Measurements from ENCODE around the gene POLR1D. TPM values are rescaled to one million over a fixed set of nuclear protein-coding genes. Genes with fewer than 3 reads are reported as not detected.

The POLR1D gene
- total and polyA plus RNA-seq, 10 donors, result 64.2 to 134 (median 104) TPM

- DNase-seq, result no peak
- Histone ChIP-seq H3K27ac (peak overlapping the region; percentile 91 to 98 (median 96)), H3K36me3 (peaks cover 0 to 19% (median 4%) of the 10 kb centered on the region in 6 donors), H3K9me3 (no peaks in the 10 kb centered on the region), H3K27me3 (replicated peaks in 1 of 7) (no peaks in the 10 kb centered on the region), H3K4me3 (peak overlapping the region; percentile 81 to 98 (median 91)), H3K4me1 (peaks cover 18 to 81% (median 49%) of the 10 kb centered on the region in 6 donors)
- WGBS, 5 donors, result 8 to 10% (median 9%) methylated on average over 13 of the region's 13 CpGs
- intact Hi-C loops (cut with DNase I; ENCODE audit: low total_unique reads), result loop anchor here (10.0 kb wide), 1 partner anchor 167 kb away; the partner anchor contains the start of gene MTIF3
- TF ChIP-seq POLR2AphosphoS5 (IDR thresholded peaks at IDR 0.05) (no peak), POLR2A (IDR thresholded peaks at IDR 0.05) (no peak), CTCF (IDR thresholded peaks at IDR 0.05 in 8 of 11, conservative IDR thresholded peaks at IDR 0.05 in 3 of 11) (no peak)
These were observed 569 bp downstream of the POLR1D start for GRCh38 chr13:27622102-27622820.

GRCh38 chr13:27622881-27623280, 1.2 kb downstream of the POLR1D start:
- Histone ChIP-seq H3K9me3 (no peaks in the 10 kb centered on the region), H3K27me3 (replicated peaks in 1 of 7) (no peaks in the 10 kb centered on the region), H3K27ac (no peak overlapping the region), H3K4me1 (peaks cover 18 to 80% (median 45%) of the 10 kb centered on the region in 6 donors), H3K36me3 (peaks cover 0 to 19% (median 4%) of the 10 kb centered on the region in 6 donors), H3K4me3 (peak overlapping the region in 4 of 8 donors; percentile 81 to 95 (median 92))
- intact Hi-C loops (cut with DNase I; ENCODE audit: low total_unique reads), result loop anchor here (10.0 kb wide), 1 partner anchor 168 kb away; the partner anchor contains the start of gene MTIF3
- 65 to 88% (median 84%) methylated on average over 7 of the region's 7 CpGs for WGBS, 5 donors
- DNase-seq, result no peak
- TF ChIP-seq POLR2AphosphoS5 (IDR thresholded peaks at IDR 0.05) (no peak), POLR2A (IDR thresholded peaks at IDR 0.05) (no peak), CTCF (IDR thresholded peaks at IDR 0.05 in 8 of 11, conservative IDR thresholded peaks at IDR 0.05 in 3 of 11) (no peak)

GRCh38 chr13:27624071-27624470, 2.4 kb downstream of the POLR1D start:
- WGBS, 5 donors, result 95 to 99% (median 96%) methylated on average over 3 of the region's 3 CpGs
- TF ChIP-seq POLR2AphosphoS5 (IDR thresholded peaks at IDR 0.05) (no peak), CTCF (IDR thresholded peaks at IDR 0.05 in 8 of 11, conservative IDR thresholded peaks at IDR 0.05 in 3 of 11) (no peak), POLR2A (IDR thresholded peaks at IDR 0.05) (no peak)
- intact Hi-C loops (cut with DNase I; ENCODE audit: low total_unique reads), result loop anchor here (10.0 kb wide), 1 partner anchor 169 kb away; the partner anchor contains the start of gene MTIF3
- H3K9me3 ChIP-seq, result no peaks in the 10 kb centered on the region
- H3K27me3 ChIP-seq (replicated peaks in 1 of 7), result no peaks in the 10 kb centered on the region
- no peak overlapping the region for H3K4me3 ChIP-seq
- no peak overlapping the region for H3K27ac ChIP-seq
- DNase-seq, result no peak
- H3K36me3 ChIP-seq, result peaks cover 0 to 24% (median 4%) of the 10 kb centered on the region in 6 donors
- peaks cover 13 to 80% (median 37%) of the 10 kb centered on the region in 6 donors for H3K4me1 ChIP-seq

- H3K36me3 ChIP-seq, result peaks cover 0 to 27% (median 4%) of the 10 kb centered on the region in 6 donors
- H3K4me1 ChIP-seq, result peaks cover 10 to 78% (median 29%) of the 10 kb centered on the region in 6 donors
- 85 to 94% (median 91%) methylated on average over 2 of the region's 2 CpGs for WGBS, 5 donors
- H3K27ac ChIP-seq, result no peak overlapping the region
- intact Hi-C loops (cut with DNase I; ENCODE audit: low total_unique reads), result loop anchor here (10.0 kb wide), 1 partner anchor 171 kb away; the partner anchor contains the start of gene MTIF3
- TF ChIP-seq POLR2A (IDR thresholded peaks at IDR 0.05) (no peak), POLR2AphosphoS5 (IDR thresholded peaks at IDR 0.05) (no peak), CTCF (IDR thresholded peaks at IDR 0.05 in 8 of 11, conservative IDR thresholded peaks at IDR 0.05 in 3 of 11) (no peak)
- no peak overlapping the region for H3K4me3 ChIP-seq
- DNase-seq, result no peak
- no peaks in the 10 kb centered on the region for H3K27me3 ChIP-seq (replicated peaks in 1 of 7)
- no peaks in the 10 kb centered on the region for H3K9me3 ChIP-seq
These were observed 4.1 kb downstream of the POLR1D start for GRCh38 chr13:27625839-27626238.

Data from spleen (tissue), 11 donors.